ENCODE data around the gene CPSF4L.

The CPSF4L gene

DNA sequence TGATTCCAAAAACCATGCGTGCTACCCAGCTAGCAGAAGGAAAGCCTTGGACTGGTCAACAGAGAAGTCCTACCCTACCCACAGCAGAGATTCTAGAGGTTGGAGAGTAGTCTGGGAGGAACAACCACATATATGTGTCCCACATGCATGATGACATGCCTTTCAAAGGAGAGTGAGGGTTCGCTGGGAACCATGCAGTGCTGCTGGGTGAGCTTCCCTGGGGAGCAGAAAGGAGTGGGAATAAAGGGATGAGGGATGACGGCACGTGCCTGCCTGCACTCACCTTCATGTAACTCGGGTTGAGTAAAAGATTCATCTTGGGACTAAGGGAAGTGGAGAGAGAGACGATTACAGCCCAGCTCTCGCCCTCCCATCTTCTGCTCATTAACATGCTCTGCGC, 9.8 kb downstream of the CPSF4L start:
- TF ChIP-seq, protein P1, sequence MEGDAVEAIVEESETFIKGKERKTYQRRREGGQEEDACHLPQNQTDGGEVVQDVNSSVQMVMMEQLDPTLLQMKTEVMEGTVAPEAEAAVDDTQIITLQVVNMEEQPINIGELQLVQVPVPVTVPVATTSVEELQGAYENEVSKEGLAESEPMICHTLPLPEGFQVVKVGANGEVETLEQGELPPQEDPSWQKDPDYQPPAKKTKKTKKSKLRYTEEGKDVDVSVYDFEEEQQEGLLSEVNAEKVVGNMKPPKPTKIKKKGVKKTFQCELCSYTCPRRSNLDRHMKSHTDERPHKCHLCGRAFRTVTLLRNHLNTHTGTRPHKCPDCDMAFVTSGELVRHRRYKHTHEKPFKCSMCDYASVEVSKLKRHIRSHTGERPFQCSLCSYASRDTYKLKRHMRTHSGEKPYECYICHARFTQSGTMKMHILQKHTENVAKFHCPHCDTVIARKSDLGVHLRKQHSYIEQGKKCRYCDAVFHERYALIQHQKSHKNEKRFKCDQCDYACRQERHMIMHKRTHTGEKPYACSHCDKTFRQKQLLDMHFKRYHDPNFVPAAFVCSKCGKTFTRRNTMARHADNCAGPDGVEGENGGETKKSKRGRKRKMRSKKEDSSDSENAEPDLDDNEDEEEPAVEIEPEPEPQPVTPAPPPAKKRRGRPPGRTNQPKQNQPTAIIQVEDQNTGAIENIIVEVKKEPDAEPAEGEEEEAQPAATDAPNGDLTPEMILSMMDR (IDR thresholded peaks at IDR 0.05; ENCODE audit: extremely low read depth, missing control alignments) = no peak
- DNase-seq (ENCODE audit: low spot score) = no peak

DNA sequence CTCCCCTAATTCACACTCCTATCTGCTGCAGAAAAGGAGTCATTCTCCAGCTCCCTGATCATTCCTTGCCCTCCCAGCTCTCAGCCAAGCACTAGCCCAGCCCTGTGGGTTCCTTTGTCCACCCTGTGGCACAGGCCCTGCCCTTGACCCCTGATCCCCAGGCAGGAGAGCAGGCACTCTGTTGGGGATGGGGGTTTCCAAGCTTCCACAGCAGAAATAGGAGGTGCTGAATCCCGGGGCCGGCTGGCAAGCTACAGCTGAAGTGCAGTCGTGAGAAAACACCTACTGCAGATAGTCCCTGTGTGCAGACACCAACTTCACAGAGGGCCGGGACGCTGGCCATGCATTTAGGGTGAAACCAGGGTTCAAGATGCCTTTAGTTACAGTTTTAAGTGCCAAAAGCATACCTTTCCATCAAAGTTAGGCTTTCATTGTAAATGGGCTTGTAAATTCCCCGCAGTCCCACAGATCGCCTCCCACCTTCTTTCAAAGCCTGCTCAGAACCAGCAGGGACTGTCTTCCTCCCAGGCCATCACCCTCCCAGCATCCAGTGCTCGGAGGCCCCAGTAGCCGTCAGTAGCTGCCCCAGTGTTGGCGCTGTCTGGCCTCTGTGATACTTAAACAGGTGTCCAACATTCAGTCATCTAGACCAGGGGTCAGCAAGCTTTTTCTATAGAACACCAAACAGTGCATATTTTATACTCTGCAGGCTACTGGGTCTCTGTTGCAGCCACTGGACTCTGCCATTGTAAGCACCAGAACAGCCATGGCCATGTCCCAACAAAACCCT, 10.6 kb downstream of the CPSF4L start:
- no peak for DNase-seq (ENCODE audit: low spot score)
- TF ChIP-seq, protein P1 (IDR thresholded peaks at IDR 0.05; ENCODE audit: extremely low read depth, missing control alignments) = no peak

DNA sequence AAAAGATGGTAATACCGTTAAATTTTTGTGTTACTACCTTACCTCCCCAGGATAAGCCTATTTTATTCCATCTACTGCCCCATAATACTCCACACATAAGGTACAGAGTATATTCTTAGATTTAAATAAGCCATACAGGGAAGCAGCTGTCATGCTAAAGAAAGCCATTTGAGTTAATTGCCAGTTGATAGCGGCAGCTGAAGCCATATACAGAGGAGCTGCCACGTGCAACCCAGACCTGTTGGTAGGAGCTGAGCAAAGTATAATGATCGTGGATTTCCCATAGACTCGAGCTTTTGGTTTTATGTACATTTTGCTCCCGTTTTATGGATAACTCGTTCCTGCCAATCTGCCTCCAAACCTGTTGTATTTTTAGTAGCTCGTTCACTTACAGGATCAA, 12.0 kb downstream of the CPSF4L start:
- DNase-seq (ENCODE audit: low spot score) = no peak
- TF ChIP-seq, protein P1 (IDR thresholded peaks at IDR 0.05; ENCODE audit: extremely low read depth, missing control alignments) = no peak

DNA sequence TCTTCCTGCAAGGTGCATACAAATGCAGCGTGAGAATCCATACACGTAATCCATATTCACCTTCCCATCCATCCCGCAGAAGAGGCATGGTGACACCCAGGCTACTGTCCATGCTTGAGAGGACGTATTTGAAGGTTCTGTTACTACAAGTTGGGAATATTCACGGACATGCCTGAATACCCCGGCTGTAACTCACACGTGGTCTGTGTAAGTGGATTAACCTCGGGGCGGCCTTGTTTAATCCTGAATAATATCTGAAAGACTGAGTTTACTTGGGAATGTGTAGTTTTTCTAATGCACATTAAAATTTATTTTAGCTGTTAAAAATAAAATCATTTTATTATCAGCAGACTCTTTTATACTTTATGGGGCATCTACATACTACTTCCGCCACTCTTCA, 13.1 kb downstream of the CPSF4L start:
- TF ChIP-seq, protein P1 (IDR thresholded peaks at IDR 0.05; ENCODE audit: extremely low read depth, missing control alignments) = no peak
- no peak for DNase-seq (ENCODE audit: low spot score)

DNA sequence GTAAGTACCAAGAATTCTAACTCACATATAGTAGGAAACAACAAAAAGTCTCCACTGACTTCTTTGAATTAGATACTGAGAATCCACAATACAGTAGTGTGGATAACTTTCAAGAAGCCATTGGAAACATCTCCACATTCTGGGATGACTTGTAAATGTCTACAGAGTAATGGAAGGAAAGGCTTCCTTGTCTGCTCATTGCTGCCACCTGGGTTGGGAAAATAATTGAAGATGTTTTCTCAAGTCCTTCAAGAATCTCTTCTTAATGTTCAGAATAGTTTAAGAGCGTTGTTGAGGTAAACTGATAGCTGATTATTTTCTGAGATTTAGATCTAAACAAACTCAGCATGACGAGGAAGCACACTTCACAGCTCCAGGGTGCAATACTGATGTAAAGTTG, 14.0 kb downstream of the CPSF4L start:
- TF ChIP-seq, protein P1 (IDR thresholded peaks at IDR 0.05; ENCODE audit: extremely low read depth, missing control alignments) = no peak
- DNase-seq (ENCODE audit: low spot score) = no peak

DNA sequence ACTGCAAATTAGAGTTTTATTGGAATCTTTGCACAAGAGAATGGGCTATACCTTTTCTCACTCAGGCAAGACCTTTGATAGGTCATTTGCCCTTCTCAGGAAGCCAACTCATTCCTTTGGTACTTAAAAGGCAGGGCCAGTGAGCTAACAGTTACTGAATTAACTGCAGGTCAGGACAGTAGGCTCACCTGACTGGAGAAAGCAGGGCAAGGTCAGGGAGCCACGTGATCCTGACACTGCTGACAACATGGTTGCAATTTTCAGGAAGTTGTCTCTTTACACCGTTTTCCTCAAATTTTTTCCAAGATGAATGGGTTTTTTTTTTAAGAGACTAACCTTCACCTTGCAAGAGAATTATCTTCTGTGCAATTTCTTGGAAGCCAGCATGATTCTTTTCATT, 21.1 kb downstream of the CPSF4L start:
- no peak for DNase-seq (ENCODE audit: low spot score)
- TF ChIP-seq, protein P1 (IDR thresholded peaks at IDR 0.05; ENCODE audit: extremely low read depth, missing control alignments) = no peak

DNA sequence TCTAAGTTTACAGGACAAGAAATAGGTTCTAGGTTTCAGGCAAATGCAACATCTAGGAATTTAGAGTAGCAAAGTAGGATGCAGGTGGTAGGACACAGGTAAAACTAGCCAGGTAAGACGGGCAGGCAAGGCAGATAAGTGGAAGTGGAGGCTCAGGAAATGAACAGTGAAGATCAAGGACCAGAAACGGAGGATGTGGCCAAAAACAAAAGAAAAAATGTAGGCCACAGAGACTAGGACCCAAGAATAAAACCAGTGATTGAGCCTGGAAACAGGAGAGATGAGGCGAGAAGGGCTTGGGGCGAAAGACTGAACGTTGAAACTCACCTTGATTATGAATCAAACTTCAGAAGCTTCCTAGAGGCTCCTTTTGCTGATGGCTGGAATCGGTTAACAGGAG, 24.0 kb downstream of the CPSF4L start:
- TF ChIP-seq, protein P1 (IDR thresholded peaks at IDR 0.05; ENCODE audit: extremely low read depth, missing control alignments) = no peak
- no peak for DNase-seq (ENCODE audit: low spot score)

All from GM20000 (cell line).